Endothelial cell of umbilical vein (primary cell): ENCODE results near the gene KIAA1217. TPM values are rescaled to one million over a fixed set of nuclear protein-coding genes. Genes with fewer than 3 reads are reported as not detected.

ENCODE experiments used
- BruUV-seq: library from RNA; stranded (reverse); fragments of 400-500 nt; replicated peaks from 2 replicates; lab custom pipeline; 2021; lab: Mats Ljungman, UMichigan
- CTCF ChIA-PET: fragments of 300-600, 350-600 bp; sonication (Branson Sonifier 250); formaldehyde crosslinking; loops from one replicate; lab custom pipeline; 2021; ENCODE audit warnings: antibody characterized with exemption, inconsistent platforms; lab: Charles Lee
- POLR2A ChIA-PET: fragments of 300-600, 350-600 bp; sonication (Branson Sonifier 250); formaldehyde crosslinking; loops from one replicate; lab custom pipeline; 2021; ENCODE audit warnings: antibody characterized with exemption, inconsistent platforms; lab: Charles Lee
- DNase-seq: peaks from one replicate; pipeline ENCODE4 v3.0.0-alpha.2; 2011; ENCODE audit warnings: low read depth, low spot score
- FAIRE-seq: peaks from 2 replicates; lab custom pipeline; 2011; peaks lifted over from hg19 to GRCh38; lab: Jason Lieb, UNC
- H2AFZ ChIP-seq: 2 replicates; pipeline ENCODE4 v1.6.0; 2012; ENCODE audit warnings: low read depth, low read length, control low read depth, inconsistent platforms
- H3K27ac ChIP-seq: 2 replicates; pipeline ENCODE4 v1.5.1; 2011; ENCODE audit warnings: low read depth, mild to moderate bottlenecking, control low read depth, low read length, moderate library complexity; ENCODE audit not compliant: insufficient read depth
- H3K27me3 ChIP-seq, 2 experiments: 2 replicates each; pipeline versions ENCODE4 v1.6.0 to v1.6.1; 2011; ENCODE audit warnings: low read length in 2 of 2, mixed read lengths in 1 of 2; ENCODE audit not compliant: control insufficient read depth in 2 of 2, insufficient read depth in 2 of 2
- H3K36me3 ChIP-seq, 2 experiments: 2 replicates in 1 of 2; 3 replicates in 1 of 2; pipeline ENCODE4 v1.5.1; 2011; ENCODE audit warnings: low read length in 2 of 2, mild to moderate bottlenecking in 1 of 2, moderate library complexity in 1 of 2; ENCODE audit not compliant: control insufficient read depth in 2 of 2, insufficient read depth in 2 of 2; ENCODE audit errors: extremely low read depth in 1 of 2
- H3K4me1 ChIP-seq: 3 replicates; pipeline ENCODE4 v1.5.1; 2011; ENCODE audit warnings: mild to moderate bottlenecking, low read length; ENCODE audit not compliant: control insufficient read depth, insufficient read depth; ENCODE audit errors: extremely low read depth
- H3K4me2 ChIP-seq: 2 replicates; pipeline ENCODE4 v1.6.1; 2011; ENCODE audit warnings: low read length, control low read depth, mixed read lengths; ENCODE audit not compliant: insufficient read depth
- H3K4me3 ChIP-seq, 3 experiments: fragments of 200-600 bp in 1 of 3; sonication (generic), shearing (Covaris generic) in 1 of 3; replicated peaks in 1 of 3; 2 replicates each; pipeline ENCODE4 v1.5.1; 2011 to 2016; ENCODE audit warnings: control low read depth in 3 of 3, low read length in 3 of 3, mild to moderate bottlenecking in 2 of 3, inconsistent platforms in 1 of 3, low read depth in 1 of 3, moderate library complexity in 1 of 3; ENCODE audit not compliant: insufficient read depth in 1 of 3
- H3K79me2 ChIP-seq: 2 replicates; pipeline ENCODE4 v1.6.0; 2012; ENCODE audit warnings: low read length, inconsistent platforms; ENCODE audit not compliant: control insufficient read depth, insufficient read depth
- H3K9ac ChIP-seq: replicated peaks from 2 replicates; pipeline ENCODE3; 2011; ENCODE audit warnings: low read length, control low read depth; ENCODE audit not compliant: insufficient read depth; ENCODE audit errors: extremely low read depth
- H3K9me1 ChIP-seq: replicated peaks from 3 replicates; pipeline ENCODE4 v1.6.0; 2011; ENCODE audit warnings: mild to moderate bottlenecking, low read length; ENCODE audit not compliant: control insufficient read depth, insufficient read depth; ENCODE audit errors: extremely low read depth
- H3K9me3 ChIP-seq: replicated peaks from 2 replicates; pipeline ENCODE4 v1.5.1; 2012; ENCODE audit warnings: low read length, inconsistent platforms; ENCODE audit not compliant: control insufficient read depth, insufficient read depth
- H4K20me1 ChIP-seq: replicated peaks from 2 replicates; pipeline ENCODE3; 2011; ENCODE audit warnings: mild to moderate bottlenecking, low read length; ENCODE audit not compliant: control insufficient read depth, insufficient read depth; ENCODE audit errors: extremely low read depth
- EZH2 ChIP-seq: IDR thresholded peaks from 2 replicates; pipeline ENCODE4 v1.6.1; 2012; ENCODE audit warnings: borderline replicate concordance, low read depth, mild to moderate bottlenecking, moderate library complexity, low read length, inconsistent platforms; ENCODE audit not compliant: severe bottlenecking
- FOS ChIP-seq: IDR thresholded peaks from 2 replicates; pipeline ENCODE4 v1.6.1; 2011; ENCODE audit warnings: mild to moderate bottlenecking, low read length, moderate library complexity, borderline replicate concordance; ENCODE audit not compliant: insufficient read depth
- GATA2 ChIP-seq: IDR thresholded peaks from 2 replicates; pipeline ENCODE4 v1.7.0; 2011; ENCODE audit warnings: low read depth, mild to moderate bottlenecking, moderate library complexity, mixed read lengths, low read length; ENCODE audit not compliant: insufficient read length, insufficient read depth
- JUN ChIP-seq: IDR thresholded peaks from 2 replicates; pipeline ENCODE4 v1.6.1; 2011; ENCODE audit warnings: borderline replicate concordance, low read depth; ENCODE audit not compliant: insufficient read length, insufficient read depth
- MYC ChIP-seq: IDR thresholded peaks from one replicate; pipeline ENCODE4 v1.6.1; 2011; ENCODE audit warnings: mild to moderate bottlenecking, low read depth, low read length
- POLR2A ChIP-seq: IDR thresholded peaks from 2 replicates; pipeline ENCODE4 v1.6.1; 2012; ENCODE audit warnings: low read depth, mild to moderate bottlenecking, control low read depth, low read length
- POLR2AphosphoS5 ChIP-seq: IDR thresholded peaks from 2 replicates; pipeline ENCODE4 v1.6.1; 2012; ENCODE audit warnings: low read depth, mild to moderate bottlenecking, control low read depth, low read length, moderate library complexity; ENCODE audit not compliant: insufficient read depth
- dilution Hi-C: fragments of 300-500 bp; cut with MboI; formaldehyde crosslinking; loops from one replicate; pipeline ENCODE4 v1.15.0; 2019; ENCODE audit warnings: low sequenced_read_pairs; ENCODE audit not compliant: extremely low pct_ligation_motif_present
- intact Hi-C: fragments of 100-400 bp; cut with micrococcal nuclease; formaldehyde crosslinking; loops from one replicate; pipeline ENCODE4 v1.10.0; 2022
- polyA plus RNA-seq, 4 experiments: library from polyadenylated mRNA; depleted of rRNA in 3 of 4; stranded (reverse) in 3 of 4; unstranded in 1 of 4; fragments of >200 nt; gene quantifications; 2 replicates each; pipeline versions ENCODE4 v1.2.1 to v1.2.3, GENCODE V29; 2011 to 2012; ENCODE audit warnings: missing spikeins in 1 of 4
- total RNA-seq: library from RNA; stranded (reverse); gene quantifications from 2 replicates; pipeline ENCODE4 v1.2.3, GENCODE V29; 2021
- TF ChIP-seq, protein P1 (sequence below), 2 donors: IDR thresholded peaks; 1 replicate in 1 of 2; 2 replicates in 1 of 2; pipeline ENCODE4 v1.5.1; 2011; ENCODE audit warnings: low read length in 2 of 2, mild to moderate bottlenecking in 2 of 2, moderate library complexity in 2 of 2, control low read depth in 1 of 2, inconsistent platforms in 1 of 2, low read depth in 1 of 2; ENCODE audit not compliant: insufficient read depth in 1 of 2; ENCODE audit errors: extremely low read depth in 1 of 2
- TF ChIP-seq, protein P2 (sequence below): IDR thresholded peaks from 2 replicates; pipeline ENCODE4 v1.6.1; 2011; ENCODE audit not compliant: insufficient read depth, insufficient read length

Gene KIAA1217
- total and polyA plus RNA-seq, 2 donors (not counting 3 experiments of a cell fraction or from before 2014, with no cell fraction given): 0.83 to 10.3 TPM

- no peaks in the 10 kb centered on the region for H3K79me2 ChIP-seq
- no peak overlapping the region for H3K4me2 ChIP-seq
- H3K9me3 ChIP-seq: no peaks in the 10 kb centered on the region
- H3K9me1 ChIP-seq: no peaks in the 10 kb centered on the region
- intact Hi-C loops (loop anchor here (1.0 to 2.0 kb wide), 3 partner anchors 142 to 1202 kb away; no protein-coding TSS in a partner anchor), dilution Hi-C loops (no loop called here)
- ChIA-PET CTCF (interaction anchor here (0.9 to 2.3 kb wide), 6 partner anchors 23 to 1202 kb away, joined by 3 to 12 read pairs (median 7); no protein-coding TSS in a partner anchor), POLR2A (no interaction called here)
- H3K4me3 ChIP-seq: no peak overlapping the region
- no peak overlapping the region for H3K9ac ChIP-seq
- H4K20me1 ChIP-seq: no peaks in the 10 kb centered on the region
- no peaks in the 10 kb centered on the region for H3K4me1 ChIP-seq
- no peaks in the 10 kb centered on the region for H3K27me3 ChIP-seq
- BruUV-seq: no TSS peak
- TF ChIP-seq, protein P1, sequence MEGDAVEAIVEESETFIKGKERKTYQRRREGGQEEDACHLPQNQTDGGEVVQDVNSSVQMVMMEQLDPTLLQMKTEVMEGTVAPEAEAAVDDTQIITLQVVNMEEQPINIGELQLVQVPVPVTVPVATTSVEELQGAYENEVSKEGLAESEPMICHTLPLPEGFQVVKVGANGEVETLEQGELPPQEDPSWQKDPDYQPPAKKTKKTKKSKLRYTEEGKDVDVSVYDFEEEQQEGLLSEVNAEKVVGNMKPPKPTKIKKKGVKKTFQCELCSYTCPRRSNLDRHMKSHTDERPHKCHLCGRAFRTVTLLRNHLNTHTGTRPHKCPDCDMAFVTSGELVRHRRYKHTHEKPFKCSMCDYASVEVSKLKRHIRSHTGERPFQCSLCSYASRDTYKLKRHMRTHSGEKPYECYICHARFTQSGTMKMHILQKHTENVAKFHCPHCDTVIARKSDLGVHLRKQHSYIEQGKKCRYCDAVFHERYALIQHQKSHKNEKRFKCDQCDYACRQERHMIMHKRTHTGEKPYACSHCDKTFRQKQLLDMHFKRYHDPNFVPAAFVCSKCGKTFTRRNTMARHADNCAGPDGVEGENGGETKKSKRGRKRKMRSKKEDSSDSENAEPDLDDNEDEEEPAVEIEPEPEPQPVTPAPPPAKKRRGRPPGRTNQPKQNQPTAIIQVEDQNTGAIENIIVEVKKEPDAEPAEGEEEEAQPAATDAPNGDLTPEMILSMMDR (IDR thresholded peaks at IDR 0.05; ENCODE audit: extremely low read depth in 1 of 2, insufficient read depth in 1 of 2, low read depth in 1 of 2, low read length in 2 of 2): peak; percentile 31 to 39
- no peak for TF ChIP-seq GATA2
- H3K36me3 ChIP-seq: no peaks in the 10 kb centered on the region
- no peak overlapping the region for H3K27ac ChIP-seq
- FAIRE-seq: peak; percentile 38
- no peak overlapping the region for H2AFZ ChIP-seq
- DNase-seq: peak; percentile 10
Observed at GRCh38 chr10:24360282-24361127, 151.6 kb downstream of the KIAA1217 start.

DNA sequence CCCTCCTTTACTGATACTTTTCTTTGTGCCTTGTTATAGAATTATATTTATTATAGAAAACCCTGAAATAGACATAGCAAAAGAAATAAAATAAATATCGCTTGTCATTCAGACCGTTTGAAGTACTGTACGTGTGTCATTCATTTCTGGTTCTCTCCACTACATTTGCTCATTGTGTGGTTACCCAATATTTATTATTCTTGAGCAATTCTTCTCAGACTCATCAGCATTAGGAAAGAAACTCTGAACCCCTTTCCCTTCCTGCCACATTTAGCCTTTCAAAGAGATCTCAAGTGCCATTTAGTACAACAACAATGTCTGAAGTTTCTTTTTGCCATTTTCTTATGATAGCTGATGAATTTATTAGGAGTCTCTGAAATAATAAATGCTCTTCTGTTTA, 154.1 kb downstream of the KIAA1217 start:
- Histone ChIP-seq H4K20me1 (no peaks in the 10 kb centered on the region), H3K4me3 (no peak overlapping the region), H3K27ac (no peak overlapping the region), H3K4me1 (no peaks in the 10 kb centered on the region), H3K36me3 (no peaks in the 10 kb centered on the region), H3K27me3 (no peaks in the 10 kb centered on the region), H2AFZ (no peak overlapping the region), H3K9ac (no peak overlapping the region), H3K9me3 (no peaks in the 10 kb centered on the region), H3K9me1 (no peaks in the 10 kb centered on the region), H3K4me2 (no peak overlapping the region), H3K79me2 (no peaks in the 10 kb centered on the region)
- FAIRE-seq (no peak), DNase-seq (no peak)
- ChIA-PET CTCF (no interaction called here), POLR2A (no interaction called here)
- dilution Hi-C loops (no loop called here), intact Hi-C loops (no loop called here)
- TF ChIP-seq FOS (no peak), POLR2A (no peak), POLR2AphosphoS5 (no peak), GATA2 (no peak), EZH2 (no peak), JUN (no peak), MYC (no peak)
- TF ChIP-seq, protein P2, sequence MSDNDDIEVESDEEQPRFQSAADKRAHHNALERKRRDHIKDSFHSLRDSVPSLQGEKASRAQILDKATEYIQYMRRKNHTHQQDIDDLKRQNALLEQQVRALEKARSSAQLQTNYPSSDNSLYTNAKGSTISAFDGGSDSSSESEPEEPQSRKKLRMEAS: no peak
- TF ChIP-seq, protein P1 (IDR thresholded peaks at IDR 0.05; ENCODE audit: extremely low read depth in 1 of 2, insufficient read depth in 1 of 2, low read depth in 1 of 2, low read length in 2 of 2): no peak
- BruUV-seq: no TSS peak
